GM19397 (cell line): ENCODE data around the gene PRTN3.
A peak's percentile ranks its signal among the peaks of the same experiment; 100 is the strongest.

Source experiments
- ATAC-seq: cut with Tn5 transposase; IDR thresholded peaks from one replicate; pipeline ENCODE4 v1.9.1; 2021; ENCODE audit warnings: mild to moderate bottlenecking, moderate library complexity; ENCODE audit not compliant: unreplicated experiment

Gene PRTN3, protein sequence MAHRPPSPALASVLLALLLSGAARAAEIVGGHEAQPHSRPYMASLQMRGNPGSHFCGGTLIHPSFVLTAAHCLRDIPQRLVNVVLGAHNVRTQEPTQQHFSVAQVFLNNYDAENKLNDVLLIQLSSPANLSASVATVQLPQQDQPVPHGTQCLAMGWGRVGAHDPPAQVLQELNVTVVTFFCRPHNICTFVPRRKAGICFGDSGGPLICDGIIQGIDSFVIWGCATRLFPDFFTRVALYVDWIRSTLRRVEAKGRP

DNA sequence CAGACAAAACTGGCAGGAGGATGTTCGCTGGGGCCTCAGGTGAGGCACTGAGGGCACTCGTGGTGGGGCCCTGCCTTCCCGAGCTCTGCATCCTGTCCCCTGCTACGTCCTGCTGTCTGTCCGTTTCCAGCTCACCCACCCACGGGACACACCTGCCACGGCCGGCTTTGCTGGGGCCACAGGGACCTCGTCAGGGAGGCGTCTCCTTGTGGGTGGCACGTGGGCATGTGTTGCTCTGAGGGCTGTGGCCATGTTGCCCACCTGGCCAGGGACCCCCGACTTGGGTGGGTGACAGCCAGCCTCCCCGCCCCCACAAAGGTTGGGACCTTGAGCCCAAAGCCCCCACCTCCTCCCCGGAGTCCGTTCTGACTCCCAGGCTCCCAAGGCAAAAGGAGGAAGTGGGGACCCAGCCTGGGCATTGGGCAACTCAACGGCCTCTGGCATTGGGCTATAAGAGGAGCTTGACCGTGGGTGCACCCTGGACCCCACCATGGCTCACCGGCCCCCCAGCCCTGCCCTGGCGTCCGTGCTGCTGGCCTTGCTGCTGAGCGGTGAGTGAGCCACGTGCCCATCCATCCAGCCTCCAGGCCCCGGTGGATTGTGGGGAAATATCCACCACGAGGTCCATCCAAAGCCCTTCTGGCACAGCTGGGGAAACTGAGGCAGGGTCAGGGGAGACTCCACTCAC, at the start of gene PRTN3:
TSS of gene PRTN3 (plus strand) at position 481 of the 688 bp plus-strand sequence. CDS start at position 491, 10 bp downstream.
- no peak for ATAC-seq

DNA sequence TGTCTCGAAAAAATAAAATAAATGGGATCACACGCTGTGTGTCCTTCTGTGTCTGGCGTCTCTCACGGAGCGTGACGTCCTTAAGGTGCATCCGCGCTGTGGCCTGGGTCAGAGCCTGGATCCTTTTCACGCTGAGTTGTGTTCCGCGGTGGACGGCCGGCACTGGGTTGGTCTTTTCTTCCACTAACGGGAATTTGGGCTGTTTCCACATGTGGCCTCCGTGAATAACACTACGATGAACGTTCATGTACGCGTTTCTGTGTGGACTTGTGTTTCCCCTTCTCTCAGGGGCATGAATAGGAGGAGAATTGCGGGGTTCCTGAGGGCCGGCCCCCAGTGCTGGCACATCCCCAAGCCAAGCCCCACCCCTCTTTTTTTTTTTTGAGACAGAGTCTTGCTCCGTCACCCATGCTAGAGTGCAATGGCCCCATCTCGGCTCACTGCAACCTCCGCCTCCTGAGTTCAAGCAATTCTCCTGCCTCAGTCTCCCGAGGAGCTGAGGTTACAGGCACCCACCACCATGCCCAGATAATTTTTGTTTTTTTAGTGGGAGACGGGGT, 49.7 kb upstream of the PRTN3 start:
- ATAC-seq: no peak

DNA sequence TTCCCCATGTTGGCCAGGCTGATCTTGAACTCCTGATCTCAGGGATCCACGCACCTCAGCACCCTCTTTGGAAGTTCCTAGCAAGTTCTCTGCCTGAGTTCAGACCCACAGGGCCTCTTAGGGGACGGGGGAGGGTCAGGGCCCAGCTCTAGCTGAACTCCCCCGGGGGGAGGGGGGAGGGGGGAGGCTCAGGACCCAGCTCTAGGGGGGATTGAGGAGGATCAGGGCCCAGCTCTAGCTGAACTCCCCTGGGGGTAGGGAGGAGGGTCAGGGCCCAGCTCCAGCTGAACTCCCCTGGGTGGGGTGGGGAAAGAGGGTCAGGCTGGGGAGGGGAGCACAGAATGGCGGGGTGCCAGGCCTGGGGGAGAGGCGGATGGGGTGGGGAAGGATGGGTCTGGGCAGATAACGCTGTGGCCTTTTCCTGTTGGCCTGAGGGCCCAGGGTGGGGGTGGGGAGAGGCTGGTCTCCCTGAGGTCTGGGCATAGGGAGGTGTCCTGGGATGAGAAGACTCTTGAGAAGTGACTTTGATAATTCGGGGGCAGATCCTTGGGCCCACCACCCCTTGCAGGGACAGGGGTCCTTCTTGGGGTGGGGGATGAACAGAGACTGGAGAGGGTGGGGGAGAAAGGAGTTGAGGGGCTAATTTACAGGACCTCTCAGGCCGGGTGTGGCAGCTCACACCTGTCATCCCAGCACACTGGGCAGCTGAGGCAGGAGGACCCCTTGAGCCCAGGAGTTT, 49.1 kb upstream of the PRTN3 start:
- no peak for ATAC-seq

DNA sequence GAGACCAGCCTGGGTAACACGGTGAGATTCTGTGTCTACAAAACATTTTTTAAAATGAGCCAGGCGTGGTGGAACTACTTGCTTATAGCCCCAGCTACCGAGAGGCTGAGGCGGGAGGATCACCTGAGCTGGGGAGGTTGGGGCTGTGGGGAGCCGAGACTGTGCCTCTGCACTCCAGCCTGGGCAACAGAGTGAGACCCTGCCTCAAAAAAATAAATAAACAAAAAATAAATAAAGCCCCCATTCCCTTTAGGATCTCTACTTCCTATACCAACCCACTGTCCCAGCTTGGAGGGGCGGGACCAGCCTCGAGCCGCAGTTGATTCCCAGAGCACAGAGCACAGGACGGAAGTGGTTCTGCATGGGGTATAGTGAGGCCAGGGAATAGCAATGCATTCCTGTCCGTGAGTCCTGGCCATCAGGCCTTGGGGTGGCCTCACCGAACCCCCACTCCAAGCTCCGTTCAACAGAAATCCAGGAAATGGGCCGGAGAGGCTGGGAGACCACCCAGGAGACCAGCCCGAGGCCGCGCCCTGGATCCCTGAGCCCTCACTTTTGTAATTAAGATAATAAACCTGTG, 48.4 kb upstream of the PRTN3 start:
- ATAC-seq: no peak

DNA sequence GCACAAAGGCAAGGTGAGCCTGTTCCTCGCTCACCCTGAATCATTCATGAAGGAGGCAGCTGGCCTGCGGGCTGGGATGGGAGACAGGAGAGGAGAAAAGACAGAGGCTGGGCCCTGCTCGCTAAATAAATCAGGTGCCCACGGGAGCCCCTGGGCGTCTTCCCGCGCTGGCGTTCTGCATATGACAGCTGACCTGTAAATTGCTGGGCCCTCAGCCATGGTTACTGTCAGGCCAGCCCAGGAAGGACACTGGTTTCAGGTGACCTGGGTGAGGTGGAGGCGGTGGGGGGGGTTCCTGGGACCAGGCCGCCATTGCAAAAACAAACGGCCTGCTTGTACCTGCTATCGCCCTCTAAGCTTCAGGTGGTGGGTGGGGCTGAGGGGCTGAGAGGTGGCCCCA, 47.0 kb upstream of the PRTN3 start:
- ATAC-seq: no peak

DNA sequence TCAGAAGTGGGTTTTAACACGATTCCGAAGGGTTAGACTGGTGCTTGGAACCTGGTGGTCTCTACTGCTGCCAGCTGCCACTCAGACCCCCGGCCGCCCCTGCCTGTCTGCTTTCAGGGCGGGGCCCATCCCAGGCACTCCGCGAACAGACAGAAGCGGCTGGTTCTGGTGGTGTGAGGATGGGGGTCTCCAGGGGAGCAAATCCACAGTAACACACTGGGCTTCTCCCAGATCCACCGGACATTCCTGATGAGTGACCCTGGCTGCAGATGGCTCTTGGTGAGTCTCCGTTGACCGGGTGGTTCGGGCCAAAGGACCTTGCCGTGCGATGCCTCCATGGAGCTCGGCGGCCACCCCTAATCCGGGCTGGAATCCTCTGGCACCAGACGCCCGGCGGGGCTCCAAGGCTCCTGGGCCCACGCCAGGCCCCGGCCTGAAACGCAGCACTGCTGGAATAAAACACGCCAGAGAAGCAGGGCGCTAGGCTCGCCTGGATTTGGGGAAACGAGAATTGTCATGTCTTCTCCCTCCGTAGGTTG, 45.7 kb upstream of the PRTN3 start:
- ATAC-seq: no peak

DNA sequence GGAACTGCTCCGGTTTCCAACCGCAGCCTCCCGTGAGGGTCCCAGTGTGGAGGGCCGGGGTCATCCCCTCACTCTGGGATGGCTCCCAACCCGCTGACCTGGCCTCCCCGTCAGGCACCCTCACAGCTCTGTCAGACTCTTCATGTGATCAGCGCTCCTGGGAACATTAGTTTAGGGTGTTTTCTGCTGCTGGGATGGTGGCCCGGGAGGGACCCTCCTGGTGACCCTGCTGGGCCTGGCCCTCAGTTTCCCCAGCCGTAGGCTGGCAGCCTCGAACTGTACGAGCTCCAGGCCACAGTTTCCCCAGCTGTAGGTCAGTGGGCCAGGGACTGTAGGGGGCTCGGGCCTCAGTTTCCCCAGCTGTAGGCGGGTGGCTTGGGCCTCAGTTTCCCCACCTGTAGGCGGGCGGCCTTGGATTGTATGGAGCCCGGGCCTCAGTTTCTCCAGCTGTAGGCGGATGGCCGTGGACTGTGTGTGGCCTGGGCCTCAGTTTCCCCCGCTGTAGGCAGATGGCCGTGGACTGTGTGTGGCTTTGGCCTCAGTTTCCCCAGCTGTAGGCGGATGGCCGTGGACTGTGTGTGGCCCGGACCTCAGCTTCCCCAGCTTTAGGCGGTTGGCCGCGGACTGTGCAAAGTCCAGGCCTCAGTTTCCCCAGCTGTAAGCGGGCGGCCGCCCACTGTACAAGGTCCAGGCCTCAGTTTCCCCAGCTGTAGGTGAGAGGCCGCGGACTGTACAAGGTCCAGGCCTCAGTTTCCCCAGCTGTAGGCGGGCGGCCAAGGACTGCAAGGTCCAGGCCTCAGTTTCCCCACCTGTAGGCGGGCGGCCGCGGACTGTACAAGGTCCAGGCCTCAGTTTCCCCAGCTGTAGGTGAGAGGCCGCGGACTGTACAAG, 44.9 kb upstream of the PRTN3 start:
- ATAC-seq: no peak

DNA sequence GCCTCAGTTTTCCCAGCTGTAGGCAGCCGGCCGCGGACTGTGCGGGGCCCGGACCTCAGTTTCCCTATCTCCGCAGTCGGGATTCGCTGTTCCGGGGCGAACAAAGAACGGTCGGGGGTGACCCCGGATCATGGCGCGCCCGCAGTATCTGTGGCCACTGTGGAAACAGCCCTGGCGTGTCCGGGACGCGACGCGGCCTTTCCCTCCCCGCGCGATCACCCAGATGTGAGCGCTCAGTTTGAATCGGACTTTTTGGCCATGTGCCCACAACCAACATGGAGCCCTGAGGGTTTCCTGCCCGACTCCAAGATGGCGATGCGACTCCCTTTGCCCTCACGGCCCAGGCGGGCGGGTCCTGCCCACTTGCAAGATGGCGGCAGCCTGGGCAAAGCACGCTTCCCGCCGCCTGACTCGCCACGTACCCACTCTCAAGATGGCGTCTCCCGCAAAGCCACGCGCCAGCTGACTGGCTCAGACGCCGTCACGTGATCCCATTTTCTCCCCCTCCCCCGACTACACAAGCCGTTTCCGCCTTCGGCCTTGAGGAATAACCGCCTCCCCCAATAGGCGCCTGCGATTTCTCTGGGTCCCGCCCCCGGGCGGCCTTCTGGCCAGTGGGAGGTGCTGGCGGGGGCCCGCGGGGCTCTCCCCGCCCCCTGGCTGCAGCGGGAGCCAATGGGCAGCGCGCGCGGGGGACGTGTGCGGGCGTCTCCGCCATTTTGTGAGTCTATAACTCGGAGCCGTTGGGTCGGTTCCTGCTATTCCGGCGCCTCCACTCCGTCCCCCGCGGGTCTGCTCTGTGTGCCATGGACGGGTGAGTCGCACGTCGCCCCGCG, 43.9 kb upstream of the PRTN3 start, which contains the start of gene PTBP1:
TSS of gene PTBP1 (plus strand) at position 761 of the 836 bp plus-strand sequence. CDS start at position 807, 46 bp downstream.
- ATAC-seq: peak; percentile 70

DNA sequence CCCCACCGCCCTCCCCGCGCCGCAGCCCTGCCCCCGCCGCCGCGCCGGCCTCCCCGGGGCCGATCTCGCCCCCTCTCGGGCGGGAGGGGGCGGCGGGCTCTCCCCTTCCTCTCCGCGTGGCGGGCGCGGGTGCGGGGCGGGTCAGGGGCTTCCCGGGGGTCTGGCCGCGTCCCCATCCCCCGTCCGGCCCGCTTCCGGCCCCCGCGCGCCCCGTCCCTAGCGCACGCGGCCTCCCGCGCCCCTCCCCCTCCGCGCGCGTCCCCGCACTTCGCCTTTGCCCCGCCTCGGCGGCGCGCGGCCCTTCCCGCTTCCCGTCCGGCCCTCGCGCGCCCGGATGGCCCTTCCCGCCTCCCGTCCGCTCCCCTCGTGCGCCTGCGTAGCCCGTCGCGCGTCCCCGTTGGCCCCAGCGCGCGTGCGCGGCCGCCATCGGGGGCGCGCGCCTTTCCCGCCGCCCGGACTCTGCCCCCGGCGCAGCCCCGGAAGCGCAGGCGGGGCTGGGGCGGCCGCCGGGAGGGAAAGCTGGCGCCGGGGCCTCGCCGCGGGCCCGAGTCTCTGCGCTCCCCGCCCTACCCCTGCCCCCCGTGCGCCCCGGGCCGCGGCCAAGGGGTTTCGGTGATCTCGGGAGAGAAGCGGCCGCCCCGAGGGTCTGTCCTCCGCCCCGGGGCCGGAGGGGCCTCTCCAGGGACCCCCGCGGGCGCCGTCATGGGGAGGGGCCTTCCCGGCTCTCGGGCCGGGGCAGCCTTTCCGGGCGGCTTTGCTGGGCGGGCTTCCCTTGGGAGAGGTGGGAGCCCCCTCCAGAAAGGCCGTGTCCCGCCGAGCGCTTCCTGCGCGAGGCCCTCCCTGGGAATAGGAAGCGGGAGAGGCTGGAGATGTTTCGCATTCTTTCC, 43.0 kb upstream of the PRTN3 start:
- peak; percentile 54 for ATAC-seq

DNA sequence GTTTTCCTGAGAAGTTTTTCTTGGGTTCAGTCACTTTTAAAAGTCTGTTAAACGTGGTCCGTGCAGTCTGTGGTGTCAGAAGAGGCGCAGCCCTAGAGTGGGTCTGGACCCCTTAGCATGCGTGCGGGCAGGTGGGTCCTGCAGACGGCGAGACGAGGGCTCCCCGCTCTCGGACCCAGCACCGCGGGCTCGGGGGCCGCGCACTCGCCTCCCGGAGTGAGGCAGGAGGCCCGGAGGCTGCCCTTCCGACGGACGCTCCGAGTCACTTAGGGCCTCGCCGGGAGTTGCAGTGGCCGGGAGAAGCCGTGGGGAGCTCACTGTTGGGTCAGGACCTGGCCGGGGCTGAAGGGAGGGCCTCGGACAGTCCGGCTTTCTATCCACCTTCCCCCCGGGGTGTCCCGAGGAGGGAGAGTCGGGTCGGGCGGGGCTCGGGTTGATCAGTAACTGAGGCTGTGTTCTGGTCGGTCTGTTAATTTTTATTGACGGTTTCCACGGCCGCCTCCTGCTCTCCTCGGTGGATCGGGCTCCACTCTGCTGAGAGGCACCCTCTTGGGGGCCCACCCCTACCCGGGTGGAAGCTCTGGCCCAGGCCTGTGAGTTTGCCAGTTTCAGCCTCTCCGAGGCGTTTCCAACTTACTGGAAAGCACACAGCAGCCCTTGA, 42.3 kb upstream of the PRTN3 start:
- ATAC-seq: no peak

DNA sequence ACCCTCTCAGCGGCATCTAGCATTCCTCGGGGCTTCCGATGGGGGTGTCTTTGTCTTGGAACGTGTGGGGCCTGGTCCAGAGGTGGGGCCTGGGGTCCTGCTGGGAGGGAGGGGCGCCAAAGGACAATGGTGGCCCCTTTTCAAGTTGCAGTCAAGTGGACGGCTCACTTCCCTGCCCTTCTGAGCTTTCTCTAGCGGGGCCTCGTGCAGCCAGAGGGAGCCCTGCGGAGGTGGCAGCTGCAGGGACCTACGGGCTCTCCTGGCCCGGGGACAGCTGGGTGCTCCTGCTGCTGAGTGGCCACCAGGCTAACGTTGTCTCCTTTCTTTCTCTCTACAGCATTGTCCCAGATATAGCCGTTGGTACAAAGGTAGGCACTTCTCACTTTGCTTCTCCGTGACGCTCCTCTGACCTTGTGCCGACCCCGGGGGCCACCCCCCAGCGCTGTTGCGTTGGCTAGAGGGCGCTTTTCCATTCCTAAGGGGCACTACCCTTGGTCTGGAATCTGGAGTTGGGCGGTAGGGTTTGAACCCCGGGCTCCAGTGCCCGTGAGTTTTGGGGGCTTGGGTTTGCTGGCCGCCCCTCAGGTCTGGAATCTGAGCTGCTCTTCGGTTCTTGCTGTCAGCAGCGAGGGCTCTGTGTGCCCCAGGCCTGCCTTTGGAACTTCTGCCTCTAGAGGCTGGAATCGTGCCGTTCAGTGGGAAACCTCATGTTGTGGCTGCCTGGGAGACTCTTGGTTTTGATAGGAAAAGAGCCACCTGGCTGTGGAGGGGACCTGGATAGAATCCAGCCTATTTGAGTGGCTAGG, 41.5 kb upstream of the PRTN3 start:
- ATAC-seq: no peak

DNA sequence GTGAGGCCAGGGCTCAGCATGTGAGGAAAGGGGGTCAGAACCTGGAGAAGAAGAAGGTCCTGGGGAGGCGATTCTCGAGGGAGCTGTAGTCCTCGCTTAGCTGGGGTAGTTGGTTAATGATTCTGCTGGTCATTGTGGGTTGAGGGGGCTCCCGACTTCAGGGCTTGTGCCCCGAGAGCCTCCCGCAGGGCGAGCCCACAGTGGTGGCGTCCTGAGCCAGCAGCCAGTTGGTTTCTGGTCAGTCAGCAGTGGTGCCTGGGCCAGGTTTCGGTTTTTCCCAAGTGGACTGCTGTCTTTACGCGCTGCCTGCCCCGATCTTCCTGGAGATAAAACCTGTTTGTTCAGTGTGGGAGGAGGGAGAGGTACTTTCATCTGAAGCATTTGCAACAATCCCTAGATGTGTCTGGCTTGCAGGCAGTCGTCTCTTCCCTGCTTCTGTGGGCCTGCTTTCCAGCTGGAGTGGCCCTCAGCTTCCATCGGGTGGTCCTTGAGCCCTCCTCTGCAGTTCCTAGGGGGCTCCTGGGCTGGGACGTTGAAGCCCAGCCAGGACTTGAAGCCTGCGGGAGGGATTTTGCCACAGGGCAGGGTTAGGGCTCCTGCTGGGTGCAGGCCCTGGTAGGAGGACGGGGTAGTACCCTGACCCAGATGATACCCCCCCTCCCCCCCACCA, 40.3 kb upstream of the PRTN3 start:
- no peak for ATAC-seq

DNA sequence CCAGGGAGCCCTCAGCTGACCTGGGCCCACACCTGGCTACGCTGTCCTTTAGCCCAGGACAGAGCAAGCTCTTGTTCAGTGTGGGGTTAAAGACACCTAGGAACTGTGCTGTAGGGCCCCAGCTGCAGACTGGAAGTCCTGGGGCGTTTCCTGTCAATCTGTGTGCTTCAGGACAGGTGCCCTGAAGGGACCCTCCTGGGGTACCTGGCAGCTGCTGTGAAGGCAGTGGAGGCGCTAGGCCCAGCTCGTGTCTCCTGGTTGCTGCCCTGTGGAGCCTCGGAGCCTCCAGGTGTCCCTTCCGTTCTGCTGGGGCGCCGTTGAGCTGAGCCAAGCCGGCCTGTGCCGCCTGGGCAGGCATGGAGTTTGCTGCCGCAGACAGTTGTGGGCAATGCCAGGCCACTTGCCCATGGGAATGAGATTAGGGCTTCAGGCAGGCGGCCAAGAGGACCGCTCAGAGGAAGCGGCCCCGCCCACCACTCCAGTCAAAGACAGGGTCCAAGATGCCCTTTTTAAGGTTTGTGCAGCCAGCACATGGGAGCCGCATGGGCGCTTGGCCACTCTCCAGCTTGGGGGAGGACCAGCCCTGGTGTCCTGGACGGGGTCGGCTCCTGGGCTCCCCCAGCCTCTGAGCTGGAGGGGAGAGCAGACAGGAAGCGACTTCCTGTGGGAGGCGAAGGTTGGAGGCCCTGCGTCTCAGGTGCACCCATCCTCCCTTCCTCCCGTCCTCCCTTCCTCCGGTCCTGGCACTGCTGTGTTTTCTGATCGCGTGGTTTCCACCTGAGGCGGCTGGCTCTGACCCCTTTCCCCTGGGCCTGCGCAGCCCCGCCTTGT, 39.6 kb upstream of the PRTN3 start:
- ATAC-seq: no peak

DNA sequence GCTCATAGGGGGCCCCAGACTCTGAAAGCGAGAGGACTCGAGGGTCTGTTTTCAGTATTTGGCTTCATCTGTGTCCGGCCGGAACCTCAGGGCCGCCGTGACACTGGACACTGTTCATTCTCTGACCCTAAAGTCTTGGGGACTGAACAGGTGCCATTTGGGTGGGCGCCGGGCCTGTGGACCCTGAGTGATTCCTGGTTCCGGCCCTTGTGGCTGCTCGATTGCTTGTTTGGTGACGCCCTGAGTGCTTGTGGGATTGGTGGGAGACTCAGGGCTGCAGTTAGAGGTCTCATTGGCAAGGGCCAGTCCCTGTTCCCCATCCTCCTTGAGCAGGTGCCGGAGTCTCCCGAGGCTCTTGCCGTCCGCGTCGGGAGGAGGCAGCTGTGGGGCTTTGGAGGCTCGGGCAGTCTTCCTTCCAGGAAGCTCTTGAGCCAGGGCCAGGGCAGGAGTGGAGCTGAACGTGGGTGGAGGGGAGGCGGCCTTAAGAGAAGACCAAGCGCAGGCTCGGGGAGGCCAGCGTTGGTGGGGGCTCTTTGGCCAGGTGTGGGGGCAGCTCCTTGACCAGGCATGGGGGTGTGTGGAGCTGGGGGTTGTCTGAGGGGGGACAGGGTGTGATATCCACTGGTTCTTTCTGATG, 38.8 kb upstream of the PRTN3 start:
- ATAC-seq: no peak
